ENCODE measurements around the gene FOXP4. TPM values are rescaled to one million over a fixed set of nuclear protein-coding genes. Genes with fewer than 3 reads are reported as not detected.

Gene FOXP4
- total and polyA plus RNA-seq, 2 experiments from 2014 or later = 1.1 to 3.9 TPM

DNA sequence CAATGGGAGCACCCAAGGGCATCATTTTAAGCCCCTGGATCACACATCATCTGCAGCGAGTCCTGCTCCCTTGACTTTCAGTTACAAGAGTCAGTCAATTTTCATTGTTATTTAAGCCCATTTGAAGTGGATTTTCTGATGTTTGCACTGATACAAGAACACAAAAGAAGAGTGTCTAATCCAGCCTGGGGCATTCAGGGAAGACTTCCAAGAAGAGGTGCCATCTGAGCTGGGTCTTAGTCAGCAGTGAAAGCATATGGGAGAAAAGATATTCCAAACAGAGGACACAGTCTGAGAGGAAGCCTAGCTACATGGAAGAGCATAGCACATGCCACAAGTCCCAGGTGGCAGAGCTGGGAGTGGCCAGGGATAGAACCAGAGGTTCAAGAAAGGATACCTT, 10.4 kb upstream of the FOXP4 start:
- Histone ChIP-seq H3K9me2 (ENCODE audit: insufficient read depth) (no peaks in the 10 kb centered on the region), H4K20me1 (ENCODE audit: insufficient read depth) (no peaks in the 10 kb centered on the region), H3K27me3 (replicated peaks; ENCODE audit: insufficient read depth) (peaks cover 10% of the 10 kb centered on the region; the same call in 1 of the 2 replicates), H3K36me3 (ENCODE audit: low read depth) (no peaks in the 10 kb centered on the region), H3K27ac (no peak overlapping the region), H3K4me1 (ENCODE audit: insufficient read depth) (peaks cover 13% of the 10 kb centered on the region), H2AFZ (no peak overlapping the region), H3K79me2 (ENCODE audit: insufficient read depth) (no peaks in the 10 kb centered on the region), H3K9ac (no peak overlapping the region), H3K4me2 (ENCODE audit: unreplicated experiment) (no peak overlapping the region), H3F3A (ENCODE audit: insufficient read depth) (0 out of 2 replicates have a peak, but pooled peaks cover 9% of the 10 kb centered on the region), H3K4me3 (no peak overlapping the region), H3K9me3 (ENCODE audit: low read depth) (no peaks in the 10 kb centered on the region)
- in situ Hi-C loops (cut with MboI) = no loop called here
- TF ChIP-seq EZH2 (IDR thresholded peaks at IDR 0.05; ENCODE audit: insufficient read depth, poor library complexity, severe bottlenecking) = no peak
- no peak for TF ChIP-seq EZH2phosphoT487 (IDR thresholded peaks at IDR 0.05; ENCODE audit: insufficient read depth, low read depth)
- peak; percentile 14 for DNase-seq
- 95 to 100% methylated on average over 1 of the region's 1 CpG for WGBS, 2 experiments (ENCODE audit: low coverage in 1 of 2, low lambda C conversion rate in 2 of 2, missing lambda C conversion rate in 2 of 2)

DNA sequence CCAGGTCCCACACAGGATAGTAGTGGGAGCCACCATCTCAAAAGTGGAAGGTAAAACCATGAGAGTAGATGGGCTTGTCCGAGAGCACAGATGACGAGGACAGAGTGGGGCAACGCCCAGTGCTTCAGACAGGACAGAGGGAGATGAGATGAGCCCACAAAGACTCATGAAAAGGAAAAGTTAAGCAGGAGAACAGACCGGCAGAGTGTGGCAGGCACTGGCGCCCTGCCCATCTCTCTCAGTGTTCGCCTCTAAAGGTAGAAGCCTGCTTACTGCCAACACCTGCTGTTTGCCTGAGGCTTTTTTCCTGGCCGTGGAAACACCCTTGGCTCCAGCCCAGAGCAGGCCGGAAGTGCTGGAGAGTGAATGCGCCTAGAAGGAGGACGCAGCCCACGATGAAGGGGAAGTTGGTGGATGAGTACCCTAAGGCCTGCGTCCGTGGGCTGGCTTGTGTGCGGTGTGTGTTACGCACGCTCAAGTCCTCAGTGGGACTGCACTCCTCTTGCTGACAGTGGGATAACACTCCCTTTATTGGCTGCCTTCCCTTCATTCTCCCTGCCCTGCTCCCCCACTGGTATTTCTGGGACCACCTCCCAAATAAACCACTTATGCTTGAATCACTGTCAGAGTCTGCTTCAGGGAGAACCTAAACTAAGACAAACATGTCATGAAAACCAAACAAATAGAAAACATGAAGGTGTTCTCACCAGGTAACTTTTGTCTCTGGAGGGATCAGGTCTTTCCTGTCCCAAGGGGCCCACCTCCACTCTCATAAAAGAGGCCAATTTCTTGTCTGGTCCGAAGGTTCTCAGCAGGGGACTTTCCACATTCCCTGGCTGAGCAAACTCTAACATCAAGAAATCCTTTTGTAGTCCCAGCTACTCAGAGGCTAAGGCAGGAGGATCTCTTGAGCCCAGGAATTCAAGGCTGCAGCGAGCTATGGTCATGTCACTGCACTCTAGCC, 9.1 kb upstream of the FOXP4 start:
- no peak for DNase-seq
- Histone ChIP-seq H3K4me3 (no peak overlapping the region), H3K9me2 (ENCODE audit: insufficient read depth) (no peaks in the 10 kb centered on the region), H3K27ac (no peak overlapping the region), H3F3A (ENCODE audit: insufficient read depth) (0 out of 2 replicates have a peak, but pooled peaks cover 9% of the 10 kb centered on the region), H3K4me2 (ENCODE audit: unreplicated experiment) (no peak overlapping the region), H3K27me3 (replicated peaks; ENCODE audit: insufficient read depth) (peaks cover 10% of the 10 kb centered on the region; the same call in 1 of the 2 replicates), H3K4me1 (ENCODE audit: insufficient read depth) (peaks cover 4% of the 10 kb centered on the region; the same call in 1 of the 2 replicates), H4K20me1 (ENCODE audit: insufficient read depth) (no peaks in the 10 kb centered on the region), H3K36me3 (ENCODE audit: low read depth) (no peaks in the 10 kb centered on the region), H3K9ac (no peak overlapping the region), H3K79me2 (ENCODE audit: insufficient read depth) (no peaks in the 10 kb centered on the region), H3K9me3 (ENCODE audit: low read depth) (no peaks in the 10 kb centered on the region), H2AFZ (no peak overlapping the region)
- in situ Hi-C loops (cut with MboI) = no loop called here
- WGBS, 2 experiments (ENCODE audit: low coverage in 1 of 2, low lambda C conversion rate in 2 of 2, missing lambda C conversion rate in 2 of 2) = 79 to 84% methylated on average over 18 of the region's 18 CpGs
- TF ChIP-seq EZH2phosphoT487 (IDR thresholded peaks at IDR 0.05; ENCODE audit: insufficient read depth, low read depth) (no peak), EZH2 (IDR thresholded peaks at IDR 0.05; ENCODE audit: insufficient read depth, poor library complexity, severe bottlenecking) (no peak)

DNA sequence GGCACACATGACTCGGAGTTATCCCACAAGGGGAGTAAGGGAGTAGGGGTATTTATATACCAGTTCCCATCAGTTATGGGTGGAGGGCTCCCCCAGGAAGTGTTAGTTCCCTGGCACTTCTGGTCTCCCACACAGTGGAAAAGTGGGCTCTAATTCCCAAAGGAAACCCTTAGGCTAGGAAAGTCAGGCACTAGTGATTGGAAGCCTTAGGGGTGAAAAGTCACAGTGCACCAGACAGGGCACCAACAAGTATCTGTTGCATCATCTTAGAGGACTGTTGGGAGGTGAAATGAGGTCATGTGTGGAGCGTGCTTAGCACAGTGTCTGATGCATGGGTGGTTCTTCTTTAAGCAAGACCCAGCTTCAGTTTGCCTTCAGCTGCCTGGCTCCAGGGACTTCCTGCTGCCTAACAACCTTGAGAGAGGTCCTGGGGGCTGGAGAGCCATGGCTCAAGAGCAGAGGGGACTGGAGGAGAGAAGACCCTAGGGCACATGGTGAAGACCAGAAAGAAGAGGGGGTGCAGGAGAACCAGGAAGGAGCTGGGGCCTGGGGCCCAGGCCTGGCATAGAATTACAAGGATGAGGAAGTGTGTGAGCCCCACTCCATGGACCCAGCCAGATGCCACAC, 7.5 kb upstream of the FOXP4 start:
- no peaks in the 10 kb centered on the region for H3K9me3 ChIP-seq (ENCODE audit: low read depth)
- no peak overlapping the region for H3K9ac ChIP-seq
- peak; percentile 31 for DNase-seq
- no peak overlapping the region for H3K4me3 ChIP-seq
- no peaks in the 10 kb centered on the region for H4K20me1 ChIP-seq (ENCODE audit: insufficient read depth)
- in situ Hi-C loops (cut with MboI) = no loop called here
- H2AFZ ChIP-seq = no peak overlapping the region
- no peaks in the 10 kb centered on the region for H3K36me3 ChIP-seq (ENCODE audit: low read depth)
- peaks cover 10% of the 10 kb centered on the region; the same call in 1 of the 2 replicates for H3K27me3 ChIP-seq (replicated peaks; ENCODE audit: insufficient read depth)
- H3K79me2 ChIP-seq (ENCODE audit: insufficient read depth) = no peaks in the 10 kb centered on the region
- H3F3A ChIP-seq (ENCODE audit: insufficient read depth) = no peaks in the 10 kb centered on the region
- H3K9me2 ChIP-seq (ENCODE audit: insufficient read depth) = no peaks in the 10 kb centered on the region
- no peak for TF ChIP-seq EZH2phosphoT487 (IDR thresholded peaks at IDR 0.05; ENCODE audit: insufficient read depth, low read depth)
- no peak overlapping the region for H3K4me2 ChIP-seq (ENCODE audit: unreplicated experiment)
- no peak overlapping the region for H3K27ac ChIP-seq
- WGBS, 2 experiments (ENCODE audit: low coverage in 1 of 2, low lambda C conversion rate in 2 of 2, missing lambda C conversion rate in 2 of 2) = 73 to 74% methylated on average over 2 of the region's 2 CpGs
- H3K4me1 ChIP-seq (ENCODE audit: insufficient read depth) = no peaks in the 10 kb centered on the region

DNA sequence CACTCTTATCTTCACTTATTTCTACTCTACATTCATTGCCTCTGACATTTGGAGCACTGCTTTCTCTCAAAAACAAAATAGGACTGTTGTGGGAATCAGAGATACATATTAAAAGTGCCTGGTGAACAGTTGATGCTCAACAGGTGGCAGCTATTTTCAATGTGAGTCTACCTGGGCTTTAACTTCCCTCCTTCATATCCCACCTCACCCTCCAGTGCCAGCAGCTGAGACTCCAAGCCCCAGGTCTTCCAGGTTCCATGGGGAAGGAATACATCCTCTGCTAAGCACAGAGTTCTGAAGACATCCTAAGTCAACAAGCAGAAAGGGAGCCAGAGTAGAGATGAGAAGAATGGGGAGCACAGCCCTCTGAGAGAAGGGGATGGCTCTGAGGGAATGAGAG, 7.0 kb upstream of the FOXP4 start:
- H2AFZ ChIP-seq = no peak overlapping the region
- H3K4me3 ChIP-seq = no peak overlapping the region
- H3K4me1 ChIP-seq (ENCODE audit: insufficient read depth) = no peaks in the 10 kb centered on the region
- no peak overlapping the region for H3K9ac ChIP-seq
- no peak for TF ChIP-seq EZH2 (IDR thresholded peaks at IDR 0.05; ENCODE audit: insufficient read depth, poor library complexity, severe bottlenecking)
- no peak for TF ChIP-seq EZH2phosphoT487 (IDR thresholded peaks at IDR 0.05; ENCODE audit: insufficient read depth, low read depth)
- no peaks in the 10 kb centered on the region for H3K79me2 ChIP-seq (ENCODE audit: insufficient read depth)
- no peaks in the 10 kb centered on the region for H3K9me2 ChIP-seq (ENCODE audit: insufficient read depth)
- H3K9me3 ChIP-seq (ENCODE audit: low read depth) = no peaks in the 10 kb centered on the region
- no peak overlapping the region for H3K4me2 ChIP-seq (ENCODE audit: unreplicated experiment)
- no peaks in the 10 kb centered on the region for H4K20me1 ChIP-seq (ENCODE audit: insufficient read depth)
- no peaks in the 10 kb centered on the region for H3F3A ChIP-seq (ENCODE audit: insufficient read depth)
- H3K36me3 ChIP-seq (ENCODE audit: low read depth) = no peaks in the 10 kb centered on the region
- no peak for DNase-seq
- in situ Hi-C loops (cut with MboI) = no loop called here
- no peak overlapping the region for H3K27ac ChIP-seq
- peaks cover 10% of the 10 kb centered on the region; the same call in 1 of the 2 replicates for H3K27me3 ChIP-seq (replicated peaks; ENCODE audit: insufficient read depth)
